HCT116 (cell line): Measurements from ENCODE around the gene SMARCAD1. TPM values are rescaled to one million over a fixed set of nuclear protein-coding genes. Genes with fewer than 3 reads are reported as not detected.
"Not testable (repeated sequence)": the region's sequence is repeated elsewhere in the genome, so short reads cannot be mapped to it uniquely, and the experiment has no call there.

Experiments used
- ATAC-seq: fragments of 200-7000 bp; cut with Tn5 transposase; 2 replicates; pipeline ENCODE4 v1.9.1; 2020; ENCODE audit warnings: mild to moderate bottlenecking, moderate library complexity
- BruUV-seq: library from RNA; stranded (reverse); fragments of 400-500 nt; replicated peaks from 2 replicates; lab custom pipeline; 2021; lab: Mats Ljungman, UMichigan
- CTCF ChIA-PET: fragments of 300-600 bp; sonication (Branson Sonifier 250); formaldehyde crosslinking; loops from one replicate; lab custom pipeline; 2021; ENCODE audit warnings: antibody characterized with exemption; lab: Charles Lee
- POLR2A ChIA-PET: fragments of 300-600, 350-600 bp; sonication (Branson Sonifier 250); formaldehyde crosslinking; loops from one replicate; lab custom pipeline; 2021; ENCODE audit warnings: antibody characterized with exemption; lab: Charles Lee
- RAD21 ChIA-PET, 2 experiments: fragments of 300-600 bp; sonication (Branson Sonifier 250); formaldehyde crosslinking; loops; one replicate each; lab custom pipeline; 2023; ENCODE audit warnings: low total read pairs in 2 of 2; ENCODE audit not compliant: uncharacterized antibody in 2 of 2, unreplicated experiment in 2 of 2, low non-redundant PET in 1 of 2; lab: Charles Lee
- DNase-seq: peaks from one replicate; pipeline ENCODE4 v3.0.0-alpha.2; 2010; ENCODE audit warnings: low read depth, low spot score
- H2AFZ ChIP-seq: fragments of 200-600 bp; shearing (Covaris generic), sonication (generic); 2 replicates; pipeline ENCODE4 v1.6.1; 2017; ENCODE audit warnings: low read depth, mixed run types, mixed read lengths, antibody characterized with exemption, low read length; ENCODE audit not compliant: poor library complexity, severe bottlenecking
- H3K27ac ChIP-seq: 2 replicates; pipeline ENCODE4 v1.5.1; 2012; ENCODE audit warnings: low read depth, low read length
- H3K27me3 ChIP-seq: fragments of 200-600 bp; sonication (generic); 2 replicates; pipeline ENCODE4 v1.6.1; 2016; ENCODE audit warnings: mixed run types, low read length, mixed read lengths; ENCODE audit not compliant: insufficient read depth
- H3K36me3 ChIP-seq, 2 experiments: fragments of 200-500 bp in 1 of 2; fragments of 200-600 bp in 1 of 2; sonication (Bioruptor generic) in 1 of 2; sonication (generic) in 1 of 2; 2 replicates each; pipeline versions ENCODE4 v1.5.1 to v1.6.1; 2014 to 2016; ENCODE audit warnings: low read length in 2 of 2, inconsistent platforms in 1 of 2, mixed read lengths in 1 of 2, mixed run types in 1 of 2; ENCODE audit not compliant: insufficient read depth in 2 of 2, control insufficient read depth in 1 of 2
- H3K4me1 ChIP-seq, 2 experiments: fragments of 200-600 bp in 1 of 2; sonication (generic) in 1 of 2; 2 replicates each; pipeline versions ENCODE4 v1.5.1 to v1.6.1; 2012 to 2017; ENCODE audit warnings: low read length in 2 of 2, inconsistent platforms in 1 of 2, mild to moderate bottlenecking in 1 of 2, mixed read lengths in 1 of 2, mixed run types in 1 of 2, moderate library complexity in 1 of 2; ENCODE audit not compliant: insufficient read depth in 2 of 2, control insufficient read depth in 1 of 2
- H3K4me2 ChIP-seq: fragments of 200-600 bp; sonication (generic); 2 replicates; pipeline ENCODE4 v1.6.1; 2017; ENCODE audit warnings: mixed run types, low read length, mixed read lengths
- H3K4me3 ChIP-seq, 2 experiments: fragments of 200-600 bp in 1 of 2; sonication (generic) in 1 of 2; replicated peaks in 1 of 2; 2 replicates each; pipeline ENCODE4 v1.5.1; 2011 to 2016; ENCODE audit warnings: low read length in 2 of 2, control low read depth in 1 of 2, low read depth in 1 of 2, mild to moderate bottlenecking in 1 of 2, mixed read lengths in 1 of 2, mixed run types in 1 of 2
- H3K79me2 ChIP-seq: fragments of 200-600 bp; sonication (generic); 2 replicates; pipeline ENCODE4 v1.6.1; 2017; ENCODE audit warnings: mild to moderate bottlenecking, mixed run types, low read length, moderate library complexity, mixed read lengths; ENCODE audit not compliant: insufficient read depth
- H3K9ac ChIP-seq: fragments of 200-600 bp; sonication (generic); 2 replicates; pipeline ENCODE4 v1.6.1; 2016; ENCODE audit warnings: low read length, mixed read lengths
- H3K9me2 ChIP-seq: fragments of 200-600 bp; sonication (generic), shearing (Covaris generic); 2 replicates; pipeline ENCODE4 v1.6.1; 2017; ENCODE audit warnings: mixed run types, mild to moderate bottlenecking, moderate library complexity; ENCODE audit not compliant: insufficient read depth
- H3K9me3 ChIP-seq, 2 experiments: fragments of 200-500 bp in 1 of 2; fragments of 200-600 bp in 1 of 2; sonication (Bioruptor generic) in 1 of 2; sonication (generic) in 1 of 2; 2 replicates each; pipeline ENCODE4 v1.6.1; 2014 to 2017; ENCODE audit warnings: low read length in 2 of 2, mixed read lengths in 2 of 2, inconsistent platforms in 1 of 2, low read depth in 1 of 2, mild to moderate bottlenecking in 1 of 2, mixed run types in 1 of 2, moderate library complexity in 1 of 2; ENCODE audit not compliant: control insufficient read depth in 1 of 2, insufficient read depth in 1 of 2
- H4K20me1 ChIP-seq: fragments of 200-600 bp; sonication (generic), shearing (Covaris generic); 2 replicates; pipeline ENCODE4 v1.6.1; 2017; ENCODE audit warnings: mixed run types, mild to moderate bottlenecking, moderate library complexity; ENCODE audit not compliant: insufficient read depth
- ATF3 ChIP-seq: IDR thresholded peaks from 2 replicates; pipeline ENCODE4 v1.6.1; 2012
- CBX3 ChIP-seq: IDR thresholded peaks from 2 replicates; pipeline ENCODE4 v1.6.1; 2012; ENCODE audit warnings: low read depth
- CEBPB ChIP-seq: IDR thresholded peaks from 2 replicates; pipeline ENCODE4 v1.6.1; 2012; ENCODE audit warnings: low read depth
- EGR1 ChIP-seq: IDR thresholded peaks from 2 replicates; pipeline ENCODE4 v1.6.1; 2012; ENCODE audit warnings: low read depth
- EZH2 ChIP-seq: fragments of 200-600 bp; sonication (generic); IDR thresholded peaks from 2 replicates; pipeline ENCODE4 v1.6.1; 2017; ENCODE audit warnings: antibody characterized with exemption, mixed run types
- EZH2phosphoT487 ChIP-seq: fragments of 200-600 bp; IDR thresholded peaks from 2 replicates; pipeline ENCODE4 v1.6.1; 2018; ENCODE audit warnings: antibody characterized with exemption, borderline replicate concordance
- FOSL1 ChIP-seq: IDR thresholded peaks from 2 replicates; pipeline ENCODE4 v1.6.1; 2012; ENCODE audit warnings: low read depth
- MAX ChIP-seq: IDR thresholded peaks from 2 replicates; pipeline ENCODE4 v1.6.1; 2012
- POLR2AphosphoS5 ChIP-seq: IDR thresholded peaks from 2 replicates; pipeline ENCODE4 v1.6.1; 2011; ENCODE audit warnings: mild to moderate bottlenecking, low read depth, low read length, moderate library complexity
- SP1 ChIP-seq: IDR thresholded peaks from 2 replicates; pipeline ENCODE4 v1.6.1; 2012; ENCODE audit warnings: low read depth
- SRF ChIP-seq: IDR thresholded peaks from 2 replicates; pipeline ENCODE4 v1.6.1; 2012; ENCODE audit warnings: low read depth
- ZFX ChIP-seq: fragments of 450-650 bp; IDR thresholded peaks from 2 replicates; pipeline ENCODE4 v1.6.1; 2017
- ZNF274 ChIP-seq: fragments of 200-500 bp; sonication (Bioruptor generic); IDR thresholded peaks from 2 replicates; pipeline ENCODE4 v1.6.1; 2014; ENCODE audit warnings: mild to moderate bottlenecking, low read depth, low read length, inconsistent platforms
- intact Hi-C: fragments of 100-400 bp; cut with micrococcal nuclease; formaldehyde crosslinking; loops from 2 replicates; pipeline ENCODE4 v1.10.0; 2022
- total RNA-seq: library from RNA; stranded (reverse); gene quantifications from one replicate; pipeline ENCODE4 v1.2.1, GENCODE V29; 2021; ENCODE audit not compliant: unreplicated experiment

SMARCAD1 gene
- total RNA-seq, 1 experiment from 2014 or later: 33.6 TPM

GRCh38 chr4:94336303-94336702 lies 128.6 kb downstream of the SMARCAD1 start:
- ChIA-PET CTCF (interaction anchor here (0.7 kb wide), 1 partner anchor 403 kb away, joined by 3 read pairs; no protein-coding TSS in a partner anchor), POLR2A (no interaction called here), RAD21 (no interaction called here)
- Histone ChIP-seq H3K4me2 (no peak overlapping the region), H3K27me3 (no peaks in the 10 kb centered on the region), H3K79me2 (no peaks in the 10 kb centered on the region), H2AFZ (no peak overlapping the region), H4K20me1 (no peaks in the 10 kb centered on the region), H3K9me3 (no peaks in the 10 kb centered on the region), H3K9me2 (no peaks in the 10 kb centered on the region), H3K36me3 (no peaks in the 10 kb centered on the region), H3K27ac (no peak overlapping the region), H3K9ac (no peak overlapping the region), H3K4me1 (no peaks in the 10 kb centered on the region), H3K4me3 (no peak overlapping the region)
- ATAC-seq (no peak), DNase-seq (no peak)
- intact Hi-C loops: no loop called here
- no TSS peak for BruUV-seq
- TF ChIP-seq SRF: no peak
- no peak for TF ChIP-seq ATF3
- TF ChIP-seq SP1: no peak
- no peak for TF ChIP-seq EZH2phosphoT487
- no peak for TF ChIP-seq POLR2AphosphoS5
- TF ChIP-seq FOSL1: no peak
- no peak for TF ChIP-seq CEBPB
- TF ChIP-seq MAX: no peak
- TF ChIP-seq ZFX: no peak
- no peak for TF ChIP-seq CBX3
- TF ChIP-seq EZH2: no peak
- no peak for TF ChIP-seq EGR1
- no peak for TF ChIP-seq ZNF274

GRCh38 chr4:94336791-94337190 lies 129.1 kb downstream of the SMARCAD1 start:
- H3K27me3 ChIP-seq, H3K9ac ChIP-seq, ATAC-seq, intact Hi-C loops, H3K9me3 ChIP-seq, POLR2A ChIA-PET, H3K9me2 ChIP-seq, H3K27ac ChIP-seq, H3K36me3 ChIP-seq, H2AFZ ChIP-seq, H3K4me2 ChIP-seq, BruUV-seq, H3K79me2 ChIP-seq, H3K4me1 ChIP-seq, H4K20me1 ChIP-seq, RAD21 ChIA-PET, DNase-seq, H3K4me3 ChIP-seq: not testable (repeated sequence)
- CTCF ChIA-PET: interaction anchor here (0.7 kb wide), 1 partner anchor 402 kb away, joined by 3 read pairs; no protein-coding TSS in a partner anchor
